Endodermal cell (in vitro differentiated cells): Measurements from ENCODE around the gene SYNDIG1. TPM values are rescaled to one million over a fixed set of nuclear protein-coding genes. Genes with fewer than 3 reads are reported as not detected.

Source experiments
- DNase-seq: peaks from one replicate; pipeline ENCODE4 v3.0.0-alpha.2; 2017
- H3K27ac ChIP-seq: 2 replicates; pipeline ENCODE4 v1.5.1; 2013; ENCODE audit warnings: mild to moderate bottlenecking, low read depth, low read length, moderate library complexity
- H3K27me3 ChIP-seq: 2 replicates; pipeline ENCODE4 v1.6.1; 2013; ENCODE audit warnings: mild to moderate bottlenecking, low read length, moderate library complexity; ENCODE audit not compliant: insufficient read depth, control insufficient read depth, poor library complexity, severe bottlenecking
- H3K36me3 ChIP-seq: 2 replicates; pipeline ENCODE4 v1.7.0; 2013; ENCODE audit warnings: mild to moderate bottlenecking, low read length, moderate library complexity; ENCODE audit not compliant: control insufficient read depth, insufficient read depth
- H3K4me1 ChIP-seq: one replicate; pipeline ENCODE4 v1.7.0; 2013; ENCODE audit warnings: low read length; ENCODE audit not compliant: control insufficient read depth, insufficient read depth
- H3K4me3 ChIP-seq: 2 replicates; pipeline ENCODE4 v1.5.1; 2013; ENCODE audit warnings: mild to moderate bottlenecking, low read length, moderate library complexity
- H3K9ac ChIP-seq: 2 replicates; pipeline ENCODE4 v1.6.1; 2013; ENCODE audit warnings: mild to moderate bottlenecking, low read length, moderate library complexity; ENCODE audit not compliant: poor library complexity, severe bottlenecking; ENCODE audit errors: extremely low read depth
- H3K9me3 ChIP-seq: 2 replicates; pipeline ENCODE4 v1.6.1; 2013; ENCODE audit warnings: mild to moderate bottlenecking, low read length, moderate library complexity; ENCODE audit not compliant: control insufficient read depth
- H3K27ac Mint-ChIP-seq: 2 replicates; pipeline ENCODE4 v1.8.0; 2020; ENCODE audit warnings: mixed read lengths
- H3K27me3 Mint-ChIP-seq: 2 replicates; pipeline ENCODE4 v1.8.0; 2021; ENCODE audit warnings: mild to moderate bottlenecking, mixed read lengths; ENCODE audit not compliant: insufficient read depth
- H3K36me3 Mint-ChIP-seq: 2 replicates; pipeline ENCODE4 v1.8.0; 2020; ENCODE audit warnings: low read depth, mixed read lengths
- H3K4me1 Mint-ChIP-seq: 2 replicates; pipeline ENCODE4 v1.8.0; 2020; ENCODE audit warnings: mixed read lengths
- H3K4me3 Mint-ChIP-seq: 2 replicates; pipeline ENCODE4 v1.8.0; 2020; ENCODE audit warnings: mild to moderate bottlenecking, moderate library complexity, mixed read lengths
- H3K9me3 Mint-ChIP-seq: 2 replicates; pipeline ENCODE4 v1.8.0; 2020; ENCODE audit warnings: mild to moderate bottlenecking, mixed read lengths
- WGBS, 2 experiments: methylation state at CpG; one replicate each; pipeline versions ENCODE4 v1.1.5 to v1.1.7; 2013; ENCODE audit warnings: missing lambda C conversion rate in 2 of 2, mixed read lengths in 1 of 2; ENCODE audit not compliant: insufficient coverage in 1 of 2, insufficient read length in 1 of 2; 5-methylcytosine and 5-hydroxymethylcytosine counted together
- total RNA-seq, 2 donors: library from RNA; stranded (reverse); fragmentation: NEBNext Ultra II Directional in 1 of 2; extraction: Animal tissue kit (Norgen Biotek cat#: 25700) in 1 of 2; gene quantifications; 2 replicates in 1 of 2; 3 replicates in 1 of 2; pipeline ENCODE4 v1.2.1, GENCODE V29; 2021
- TF ChIP-seq, protein P1 (sequence below): fragments of 200-600 bp; sonication (generic); conservative IDR thresholded peaks from 2 replicates; pipeline ENCODE4 v1.5.0; 2021; ENCODE audit warnings: antibody characterized with exemption, mild to moderate bottlenecking

The SYNDIG1 gene
- total RNA-seq, 2 donors from 2014 or later = 5.5 to 6.8 TPM

DNA sequence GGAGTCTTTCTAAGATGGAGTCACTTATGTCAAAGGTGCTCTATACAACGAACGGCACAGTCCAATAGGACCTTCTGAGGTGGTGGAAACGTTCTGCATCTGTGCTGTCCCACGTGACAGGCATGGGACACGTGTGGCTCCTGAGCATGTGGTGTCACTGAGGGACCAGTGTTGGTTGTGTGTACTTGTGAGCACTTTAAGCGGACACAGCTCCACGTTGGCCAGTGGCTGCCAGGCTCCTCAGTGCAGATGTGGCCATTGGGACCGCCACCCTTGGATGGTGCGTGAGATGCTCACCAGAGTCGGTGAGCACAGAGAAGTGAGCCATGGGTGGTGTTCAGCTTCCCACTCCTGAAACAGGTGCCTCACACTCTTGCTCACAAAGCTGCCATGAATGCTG is 110.0 kb downstream of the SYNDIG1 start:
- no peak for DNase-seq
- no peak overlapping the region for H3K9ac ChIP-seq
- H3K27ac ChIP-seq = no peak overlapping the region
- Mint-ChIP-seq H3K36me3 (no peaks in the 10 kb centered on the region), H3K9me3 (no peaks in the 10 kb centered on the region), H3K4me1 (no peaks in the 10 kb centered on the region), H3K27ac (no peak overlapping the region), H3K27me3 (no peaks in the 10 kb centered on the region), H3K4me3 (no peak overlapping the region)
- no peaks in the 10 kb centered on the region for H3K36me3 ChIP-seq
- TF ChIP-seq, protein P1, sequence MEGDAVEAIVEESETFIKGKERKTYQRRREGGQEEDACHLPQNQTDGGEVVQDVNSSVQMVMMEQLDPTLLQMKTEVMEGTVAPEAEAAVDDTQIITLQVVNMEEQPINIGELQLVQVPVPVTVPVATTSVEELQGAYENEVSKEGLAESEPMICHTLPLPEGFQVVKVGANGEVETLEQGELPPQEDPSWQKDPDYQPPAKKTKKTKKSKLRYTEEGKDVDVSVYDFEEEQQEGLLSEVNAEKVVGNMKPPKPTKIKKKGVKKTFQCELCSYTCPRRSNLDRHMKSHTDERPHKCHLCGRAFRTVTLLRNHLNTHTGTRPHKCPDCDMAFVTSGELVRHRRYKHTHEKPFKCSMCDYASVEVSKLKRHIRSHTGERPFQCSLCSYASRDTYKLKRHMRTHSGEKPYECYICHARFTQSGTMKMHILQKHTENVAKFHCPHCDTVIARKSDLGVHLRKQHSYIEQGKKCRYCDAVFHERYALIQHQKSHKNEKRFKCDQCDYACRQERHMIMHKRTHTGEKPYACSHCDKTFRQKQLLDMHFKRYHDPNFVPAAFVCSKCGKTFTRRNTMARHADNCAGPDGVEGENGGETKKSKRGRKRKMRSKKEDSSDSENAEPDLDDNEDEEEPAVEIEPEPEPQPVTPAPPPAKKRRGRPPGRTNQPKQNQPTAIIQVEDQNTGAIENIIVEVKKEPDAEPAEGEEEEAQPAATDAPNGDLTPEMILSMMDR = no peak
- H3K4me1 ChIP-seq = no peaks in the 10 kb centered on the region
- H3K27me3 ChIP-seq = no peaks in the 10 kb centered on the region
- 86 to 90% methylated on average over 5 to 10 of the region's 10 CpGs for WGBS, 2 experiments
- no peak overlapping the region for H3K4me3 ChIP-seq
- no peaks in the 10 kb centered on the region for H3K9me3 ChIP-seq

DNA sequence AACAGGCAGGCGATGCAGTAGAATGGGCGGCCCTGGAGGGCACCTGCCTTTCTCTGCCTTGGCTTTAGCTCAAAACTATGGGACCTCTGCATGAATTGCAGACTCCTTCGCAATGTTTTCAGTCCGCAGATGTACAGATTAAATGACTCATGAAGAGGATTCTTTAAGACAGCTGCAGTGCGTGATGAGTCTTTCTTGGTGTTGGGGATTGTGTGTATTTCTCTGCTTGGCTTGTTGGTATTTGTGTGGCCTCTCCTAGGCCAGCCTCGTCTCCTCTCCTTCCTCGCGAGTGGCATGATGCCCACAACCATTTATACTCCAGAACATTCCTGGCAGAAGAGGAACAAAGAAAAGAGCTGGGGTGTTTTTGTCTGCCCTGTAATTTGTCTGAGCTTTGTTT is 110.6 kb downstream of the SYNDIG1 start:
- TF ChIP-seq, protein P1 = no peak
- H3K27me3 Mint-ChIP-seq = no peaks in the 10 kb centered on the region
- H3K9me3 ChIP-seq = no peaks in the 10 kb centered on the region
- H3K9me3 Mint-ChIP-seq = no peaks in the 10 kb centered on the region
- no peak overlapping the region for H3K27ac Mint-ChIP-seq
- H3K9ac ChIP-seq = no peak overlapping the region
- WGBS, 2 experiments = 92 to 97% methylated on average over 5 to 6 of the region's 8 CpGs
- no peak overlapping the region for H3K27ac ChIP-seq
- no peaks in the 10 kb centered on the region for H3K27me3 ChIP-seq
- H3K4me3 Mint-ChIP-seq = no peak overlapping the region
- no peaks in the 10 kb centered on the region for H3K4me1 Mint-ChIP-seq
- H3K36me3 ChIP-seq = no peaks in the 10 kb centered on the region
- no peak for DNase-seq
- no peaks in the 10 kb centered on the region for H3K36me3 Mint-ChIP-seq
- no peak overlapping the region for H3K4me3 ChIP-seq
- H3K4me1 ChIP-seq = no peaks in the 10 kb centered on the region

GRCh38 chr20:24580855-24581254 is 111.4 kb downstream of the SYNDIG1 start:
- 83 to 94% methylated on average over 8 to 10 of the region's 10 CpGs for WGBS, 2 experiments
- no peaks in the 10 kb centered on the region for H3K9me3 Mint-ChIP-seq
- H3K4me3 Mint-ChIP-seq = no peak overlapping the region
- Histone ChIP-seq H3K27me3 (no peaks in the 10 kb centered on the region), H3K4me1 (no peaks in the 10 kb centered on the region), H3K9me3 (no peaks in the 10 kb centered on the region), H3K27ac (no peak overlapping the region), H3K4me3 (no peak overlapping the region), H3K36me3 (no peaks in the 10 kb centered on the region), H3K9ac (no peak overlapping the region)
- H3K27ac Mint-ChIP-seq = no peak overlapping the region
- H3K27me3 Mint-ChIP-seq = no peaks in the 10 kb centered on the region
- no peaks in the 10 kb centered on the region for H3K4me1 Mint-ChIP-seq
- no peak for DNase-seq
- no peaks in the 10 kb centered on the region for H3K36me3 Mint-ChIP-seq
- TF ChIP-seq, protein P1 = no peak
